ENCODE measurements around the gene TTC28. TPM values are rescaled to one million over a fixed set of nuclear protein-coding genes. Genes with fewer than 3 reads are reported as not detected.
"Not testable (repeated sequence)": the region's sequence is repeated elsewhere in the genome, so short reads cannot be mapped to it uniquely, and the experiment has no call there.

TTC28 gene
- total RNA-seq, 1 experiment from 2014 or later, result 0.12 TPM

- BruUV-seq (replicated peaks), result no TSS peak
- H3K9me2 ChIP-seq (ENCODE audit: insufficient read depth), result no peaks in the 10 kb centered on the region
- no peak overlapping the region for H2AFZ ChIP-seq (ENCODE audit: low read depth, low read length, poor library complexity, severe bottlenecking)
- no peak overlapping the region for H3K27ac ChIP-seq (ENCODE audit: low read depth, low read length)
- POLR2A ChIA-PET, result no interaction called here
- H3K4me2 ChIP-seq (ENCODE audit: low read length), result no peak overlapping the region
- ATAC-seq, result no peak
- no peaks in the 10 kb centered on the region for H3K36me3 ChIP-seq (ENCODE audit: control insufficient read depth in 1 of 2, insufficient read depth in 2 of 2, low read length in 2 of 2)
- no peaks in the 10 kb centered on the region for H3K27me3 ChIP-seq (ENCODE audit: insufficient read depth, low read length)
- no peaks in the 10 kb centered on the region for H3K79me2 ChIP-seq (ENCODE audit: insufficient read depth, low read length)
- TF ChIP-seq SRF (IDR thresholded peaks at IDR 0.05; ENCODE audit: low read depth) (no peak), CTCF (IDR thresholded peaks at IDR 0.05 in 2 of 3, conservative IDR thresholded peaks at IDR 0.05 in 1 of 3; ENCODE audit: borderline replicate concordance in 1 of 3, insufficient read depth in 1 of 3, low read depth in 2 of 3, low read length in 2 of 3) (no peak)
- CTCF ChIA-PET, result no interaction called here
- no peaks in the 10 kb centered on the region for H3K4me1 ChIP-seq (ENCODE audit: control insufficient read depth in 1 of 2, insufficient read depth in 2 of 2, low read length in 2 of 2)
- DNase-seq (ENCODE audit: low read depth, low spot score), result no peak
- intact Hi-C loops (cut with micrococcal nuclease), result no loop called here
- no peak overlapping the region for H3K9ac ChIP-seq (ENCODE audit: low read length)
- H3K4me3 ChIP-seq (replicated peaks in 1 of 2; ENCODE audit: low read depth in 1 of 2, low read length in 2 of 2), result no peak overlapping the region
- RAD21 ChIA-PET (ENCODE audit: low non-redundant PET in 1 of 2, low total read pairs in 2 of 2, uncharacterized antibody in 2 of 2, unreplicated experiment in 2 of 2), result no interaction called here
- no peaks in the 10 kb centered on the region for H3K9me3 ChIP-seq (ENCODE audit: control insufficient read depth in 1 of 2, insufficient read depth in 1 of 2, low read depth in 1 of 2, low read length in 2 of 2)
- no peaks in the 10 kb centered on the region for H4K20me1 ChIP-seq (ENCODE audit: insufficient read depth)
These were observed 140.7 kb downstream of the TTC28 start for GRCh38 chr22:28538922-28539321.

- RAD21 ChIA-PET (ENCODE audit: low non-redundant PET in 1 of 2, low total read pairs in 2 of 2, uncharacterized antibody in 2 of 2, unreplicated experiment in 2 of 2); POLR2A ChIA-PET; H4K20me1 ChIP-seq (ENCODE audit: insufficient read depth); DNase-seq (ENCODE audit: low read depth, low spot score); ATAC-seq; intact Hi-C loops (cut with micrococcal nuclease); H3K36me3 ChIP-seq (ENCODE audit: control insufficient read depth in 1 of 2, insufficient read depth in 2 of 2, low read length in 2 of 2); H3K27ac ChIP-seq (ENCODE audit: low read depth, low read length); H3K9ac ChIP-seq (ENCODE audit: low read length); H3K4me2 ChIP-seq (ENCODE audit: low read length); H3K4me3 ChIP-seq (replicated peaks in 1 of 2; ENCODE audit: low read depth in 1 of 2, low read length in 2 of 2); H3K79me2 ChIP-seq (ENCODE audit: insufficient read depth, low read length); H3K9me3 ChIP-seq (ENCODE audit: control insufficient read depth in 1 of 2, insufficient read depth in 1 of 2, low read depth in 1 of 2, low read length in 2 of 2); H3K4me1 ChIP-seq (ENCODE audit: control insufficient read depth in 1 of 2, insufficient read depth in 2 of 2, low read length in 2 of 2); H3K9me2 ChIP-seq (ENCODE audit: insufficient read depth); H2AFZ ChIP-seq (ENCODE audit: low read depth, low read length, poor library complexity, severe bottlenecking); BruUV-seq (replicated peaks); CTCF ChIA-PET: not testable (repeated sequence)
- H3K27me3 ChIP-seq (ENCODE audit: insufficient read depth, low read length), result peaks cover 17% of the 10 kb centered on the region
These were observed 149.1 kb downstream of the TTC28 start for GRCh38 chr22:28530565-28530964.

GRCh38 chr22:28529144-28529543 lies 150.5 kb downstream of the TTC28 start:
- H3K36me3 ChIP-seq (ENCODE audit: control insufficient read depth in 1 of 2, insufficient read depth in 2 of 2, low read length in 2 of 2); H3K9me2 ChIP-seq (ENCODE audit: insufficient read depth); RAD21 ChIA-PET (ENCODE audit: low non-redundant PET in 1 of 2, low total read pairs in 2 of 2, uncharacterized antibody in 2 of 2, unreplicated experiment in 2 of 2); H4K20me1 ChIP-seq (ENCODE audit: insufficient read depth); BruUV-seq (replicated peaks); ATAC-seq; H3K9ac ChIP-seq (ENCODE audit: low read length); H3K4me3 ChIP-seq (replicated peaks in 1 of 2; ENCODE audit: low read depth in 1 of 2, low read length in 2 of 2); POLR2A ChIA-PET; H3K4me2 ChIP-seq (ENCODE audit: low read length); H2AFZ ChIP-seq (ENCODE audit: low read depth, low read length, poor library complexity, severe bottlenecking); H3K79me2 ChIP-seq (ENCODE audit: insufficient read depth, low read length); CTCF ChIA-PET; DNase-seq (ENCODE audit: low read depth, low spot score); intact Hi-C loops (cut with micrococcal nuclease); H3K4me1 ChIP-seq (ENCODE audit: control insufficient read depth in 1 of 2, insufficient read depth in 2 of 2, low read length in 2 of 2); H3K27ac ChIP-seq (ENCODE audit: low read depth, low read length); H3K9me3 ChIP-seq (ENCODE audit: control insufficient read depth in 1 of 2, insufficient read depth in 1 of 2, low read depth in 1 of 2, low read length in 2 of 2): not testable (repeated sequence)
- peaks cover 23% of the 10 kb centered on the region for H3K27me3 ChIP-seq (ENCODE audit: insufficient read depth, low read length)
